HG03039 (cell line): ENCODE results near the gene TTC34.
"Not testable (repeated sequence)": the region's sequence is repeated elsewhere in the genome, so short reads cannot be mapped to it uniquely, and the experiment has no call there.

Source experiments
- ATAC-seq: cut with Tn5 transposase; IDR thresholded peaks from one replicate; pipeline ENCODE4 v1.9.1; 2021; ENCODE audit warnings: mild to moderate bottlenecking, moderate library complexity; ENCODE audit not compliant: unreplicated experiment

TTC34 gene

GRCh38 chr1:2781627-2782026 is 19.9 kb downstream of the TTC34 start:
- no peak for ATAC-seq

GRCh38 chr1:2778220-2778592 is 23.3 kb downstream of the TTC34 start:
- ATAC-seq, result no peak

- no peak for ATAC-seq
Observed at GRCh38 chr1:2777424-2778219, 23.9 kb downstream of the TTC34 start.

- ATAC-seq, result not testable (repeated sequence)
Observed at GRCh38 chr1:2775333-2775732, 26.2 kb downstream of the TTC34 start.

GRCh38 chr1:2768052-2768451 is 33.4 kb downstream of the TTC34 start:
- not testable (repeated sequence) for ATAC-seq

- not testable (repeated sequence) for ATAC-seq
Observed at GRCh38 chr1:2759433-2759832, 42.1 kb downstream of the TTC34 start.

GRCh38 chr1:2757519-2757918 is 44.0 kb downstream of the TTC34 start:
- ATAC-seq, result not testable (repeated sequence)

- ATAC-seq, result not testable (repeated sequence)
Observed at GRCh38 chr1:2755426-2755825, 46.1 kb downstream of the TTC34 start.

GRCh38 chr1:2754597-2754996 is 46.9 kb downstream of the TTC34 start:
- not testable (repeated sequence) for ATAC-seq

GRCh38 chr1:2752503-2752902 is 49.0 kb downstream of the TTC34 start:
- not testable (repeated sequence) for ATAC-seq

- ATAC-seq, result not testable (repeated sequence)
Observed at GRCh38 chr1:2751866-2752265, 49.6 kb downstream of the TTC34 start.

GRCh38 chr1:2750766-2751730 is 50.4 kb downstream of the TTC34 start:
- ATAC-seq, result not testable (repeated sequence)

- ATAC-seq, result not testable (repeated sequence)
Observed at GRCh38 chr1:2750041-2750680, 51.3 kb downstream of the TTC34 start.

GRCh38 chr1:2748626-2749025 is 52.9 kb downstream of the TTC34 start:
- not testable (repeated sequence) for ATAC-seq

GRCh38 chr1:2694796-2695195 is 106.7 kb downstream of the TTC34 start:
- ATAC-seq, result not testable (repeated sequence)

GRCh38 chr1:2690180-2690579 is 111.3 kb downstream of the TTC34 start:
- not testable (repeated sequence) for ATAC-seq

- ATAC-seq, result not testable (repeated sequence)
Observed at GRCh38 chr1:2688336-2688665, 113.2 kb downstream of the TTC34 start.

- ATAC-seq, result not testable (repeated sequence)
Observed at GRCh38 chr1:2687638-2688335, 113.7 kb downstream of the TTC34 start.

GRCh38 chr1:2687174-2687591 is 114.3 kb downstream of the TTC34 start:
- not testable (repeated sequence) for ATAC-seq

- ATAC-seq, result not testable (repeated sequence)
Observed at GRCh38 chr1:2686091-2686863, 115.2 kb downstream of the TTC34 start.
